H1 (cell line): Measurements from ENCODE around the gene FGF12. TPM values are rescaled to one million over a fixed set of nuclear protein-coding genes. Genes with fewer than 3 reads are reported as not detected.

Source experiments
- CTCF ChIA-PET: fragments of 300-600 bp; sonication (Branson Sonifier 250); formaldehyde crosslinking; loops from one replicate; lab custom pipeline; 2021; ENCODE audit not compliant: partially characterized antibody; lab: Charles Lee
- POLR2A ChIA-PET: fragments of 300-600 bp; sonication (Branson Sonifier 250); formaldehyde crosslinking; loops from one replicate; lab custom pipeline; 2021; ENCODE audit warnings: inconsistent platforms; ENCODE audit not compliant: partially characterized antibody; lab: Charles Lee
- DNase-seq, 2 experiments: peaks; one replicate each; pipeline versions ENCODE4 v3.0.0 to v3.0.0-alpha.2; 2010 to 2022; ENCODE audit warnings: low spot score in 2 of 2, low read depth in 1 of 2, mixed read lengths in 1 of 2
- FAIRE-seq: peaks from 2 replicates; lab custom pipeline; 2011; peaks lifted over from hg19 to GRCh38; lab: Jason Lieb, UNC
- H2AFZ ChIP-seq: 2 replicates; pipeline ENCODE4 v1.8.1; 2012; ENCODE audit warnings: low read length, inconsistent platforms
- H2AK5ac ChIP-seq: 2 replicates; pipeline ENCODE4 v1.6.1; 2013; ENCODE audit warnings: low read depth, low read length
- H2BK120ac ChIP-seq: replicated peaks from 2 replicates; pipeline ENCODE3; 2013; ENCODE audit warnings: low read depth, low read length, inconsistent platforms
- H2BK12ac ChIP-seq: 2 replicates; pipeline ENCODE4 v1.6.1; 2013; ENCODE audit warnings: low read depth, low read length
- H2BK15ac ChIP-seq: 2 replicates; pipeline ENCODE4 v1.6.1; 2013; ENCODE audit warnings: low read length
- H2BK20ac ChIP-seq: 2 replicates; pipeline ENCODE4 v1.6.1; 2013; ENCODE audit warnings: low read length
- H2BK5ac ChIP-seq: 2 replicates; pipeline ENCODE4 v1.6.1; 2013; ENCODE audit warnings: low read depth, low read length
- H3K14ac ChIP-seq: 2 replicates; pipeline ENCODE4 v1.6.1; 2013; ENCODE audit warnings: inconsistent platforms; ENCODE audit not compliant: insufficient read length
- H3K18ac ChIP-seq: 2 replicates; pipeline ENCODE4 v1.6.1; 2013; ENCODE audit warnings: low read length; ENCODE audit errors: extremely low read depth
- H3K23ac ChIP-seq: 2 replicates; pipeline ENCODE4 v1.6.1; 2013; ENCODE audit warnings: inconsistent platforms; ENCODE audit not compliant: insufficient read length
- H3K23me2 ChIP-seq: 2 replicates; pipeline ENCODE4 v1.6.1; 2013; ENCODE audit warnings: low read depth, low read length
- H3K27ac ChIP-seq: 2 replicates; pipeline ENCODE4 v1.6.1; 2011; ENCODE audit warnings: low read depth, low read length, inconsistent platforms
- H3K27me3 ChIP-seq, 4 experiments: replicated peaks in 1 of 4; 1 replicate in 1 of 4; 2 replicates in 3 of 4; pipeline versions ENCODE4 v1.6.1 to v1.8.1; 2011 to 2013; ENCODE audit warnings: low read length in 3 of 4, mild to moderate bottlenecking in 3 of 4, inconsistent platforms in 2 of 4, mixed read lengths in 2 of 4, moderate library complexity in 1 of 4; ENCODE audit not compliant: control insufficient read depth in 3 of 4, insufficient read depth in 3 of 4; ENCODE audit errors: extremely low read depth in 1 of 4
- H3K36me3 ChIP-seq, 4 experiments: 2 replicates each; pipeline versions ENCODE4 v1.6.1 to v1.8.1; 2011 to 2013; ENCODE audit warnings: mild to moderate bottlenecking in 4 of 4, low read length in 3 of 4, moderate library complexity in 2 of 4, control low read depth in 1 of 4, inconsistent platforms in 1 of 4; ENCODE audit not compliant: insufficient read depth in 4 of 4, control insufficient read depth in 2 of 4
- H3K4ac ChIP-seq: replicated peaks from 2 replicates; pipeline ENCODE3; 2013; ENCODE audit warnings: low read length, low read depth, mixed read lengths, inconsistent platforms; ENCODE audit not compliant: insufficient read length
- H3K4me1 ChIP-seq, 4 experiments: replicated peaks in 1 of 4; 1 replicate in 1 of 4; 2 replicates in 3 of 4; pipeline versions ENCODE4 v1.6.1 to v1.8.1; 2011 to 2013; ENCODE audit warnings: low read length in 3 of 4, inconsistent platforms in 2 of 4, mixed read lengths in 1 of 4; ENCODE audit not compliant: insufficient read depth in 4 of 4, control insufficient read depth in 3 of 4
- H3K4me2 ChIP-seq, 2 experiments: 2 replicates each; pipeline versions ENCODE4 v1.6.1 to v1.8.1; 2011 to 2013; ENCODE audit warnings: low read depth in 2 of 2, low read length in 2 of 2, control low read depth in 1 of 2, inconsistent platforms in 1 of 2, mild to moderate bottlenecking in 1 of 2; ENCODE audit not compliant: insufficient read depth in 1 of 2
- H3K4me3 ChIP-seq, 4 experiments: fragments of 200-600, 300-600 bp in 1 of 4; sonication (generic), shearing (Covaris generic), sonication (Bioruptor Twin) in 1 of 4; 2 replicates each; pipeline versions ENCODE4 v1.5.1 to v1.8.1; 2011 to 2016; ENCODE audit warnings: low read length in 4 of 4, low read depth in 3 of 4, control low read depth in 2 of 4, inconsistent platforms in 2 of 4, mild to moderate bottlenecking in 2 of 4, mixed read lengths in 1 of 4, moderate library complexity in 1 of 4; ENCODE audit not compliant: insufficient read depth in 2 of 4; ENCODE audit errors: extremely low read depth in 1 of 4
- H3K56ac ChIP-seq: replicated peaks from 2 replicates; pipeline ENCODE3; 2013; ENCODE audit warnings: low read depth, mild to moderate bottlenecking, mixed read lengths, low read length, inconsistent platforms; ENCODE audit not compliant: insufficient read length
- H3K79me1 ChIP-seq: 2 replicates; pipeline ENCODE4 v1.6.1; 2013; ENCODE audit warnings: low read depth, low read length, control low read depth
- H3K79me2 ChIP-seq, 2 experiments: 2 replicates each; pipeline versions ENCODE4 v1.6.1 to v1.8.1; 2012 to 2013; ENCODE audit warnings: low read length in 2 of 2, mild to moderate bottlenecking in 2 of 2, inconsistent platforms in 1 of 2; ENCODE audit not compliant: insufficient read depth in 2 of 2, control insufficient read depth in 1 of 2
- H3K9ac ChIP-seq, 4 experiments: replicated peaks in 1 of 4; 1 replicate in 1 of 4; 2 replicates in 3 of 4; pipeline versions ENCODE4 v1.6.1 to v1.8.1; 2011 to 2013; ENCODE audit warnings: low read depth in 3 of 4, low read length in 3 of 4, control low read depth in 2 of 4, mild to moderate bottlenecking in 2 of 4, moderate library complexity in 2 of 4, inconsistent platforms in 1 of 4; ENCODE audit errors: extremely low read depth in 1 of 4
- H3K9me3 ChIP-seq, 2 experiments: 2 replicates each; pipeline versions ENCODE4 v1.6.1 to v1.8.1; 2012 to 2013; ENCODE audit warnings: mild to moderate bottlenecking in 2 of 2, moderate library complexity in 2 of 2, control low read depth in 1 of 2, inconsistent platforms in 1 of 2, low read depth in 1 of 2, low read length in 1 of 2, mixed read lengths in 1 of 2; ENCODE audit not compliant: insufficient read depth in 2 of 2
- H4K20me1 ChIP-seq, 2 experiments: replicated peaks in 1 of 2; 2 replicates each; pipeline versions ENCODE3 to v1.8.1; 2011 to 2013; ENCODE audit warnings: inconsistent platforms in 2 of 2, low read length in 2 of 2, mild to moderate bottlenecking in 1 of 2; ENCODE audit not compliant: insufficient read depth in 2 of 2, control insufficient read depth in 1 of 2
- H4K5ac ChIP-seq: 2 replicates; pipeline ENCODE4 v1.6.1; 2013; ENCODE audit warnings: low read length, low read depth, mixed read lengths, inconsistent platforms; ENCODE audit not compliant: insufficient read length
- H4K8ac ChIP-seq: 2 replicates; pipeline ENCODE4 v1.8.0; 2013; ENCODE audit warnings: mild to moderate bottlenecking, moderate library complexity, low read length, inconsistent platforms; ENCODE audit not compliant: insufficient read depth; ENCODE audit errors: extremely low read depth
- H4K91ac ChIP-seq: replicated peaks from 2 replicates; pipeline ENCODE3; 2013; ENCODE audit warnings: low read length, mixed read lengths, inconsistent platforms; ENCODE audit not compliant: insufficient read length
- ASH2L ChIP-seq: fragments of 200-600, 300-600 bp; sonication (generic); IDR thresholded peaks from one replicate; pipeline ENCODE4 v1.7.1; 2017; ENCODE audit warnings: low read length
- MAFK ChIP-seq: IDR thresholded peaks from 2 replicates; pipeline ENCODE4 v1.6.1; 2012; ENCODE audit warnings: low read depth, mild to moderate bottlenecking, improper control_type of control experiment, low read length
- RFX5 ChIP-seq: IDR thresholded peaks from 2 replicates; pipeline ENCODE4 v1.6.1; 2011; ENCODE audit warnings: low read depth, low read length, improper control_type of control experiment, borderline replicate concordance
- TAF7 ChIP-seq: optimal IDR thresholded peaks from 2 replicates; pipeline ENCODE3; 2011; ENCODE audit warnings: low read depth, mild to moderate bottlenecking, inconsistent platforms, low read length, moderate library complexity, borderline replicate concordance
- ZNF274 ChIP-seq: IDR thresholded peaks from 2 replicates; pipeline ENCODE4 v1.7.0; 2012; ENCODE audit warnings: low read length, borderline replicate concordance; ENCODE audit errors: extremely low read depth
- WGBS, 2 experiments: shearing (Covaris generic) in 1 of 2; methylation state at CpG; one replicate each; pipeline versions ENCODE4 v1.1.6 to v1.1.7; 2013 to 2015; ENCODE audit warnings: low lambda C conversion rate in 2 of 2, mixed read lengths in 2 of 2, inconsistent platforms in 1 of 2, low coverage in 1 of 2, missing lambda C conversion rate in 1 of 2; ENCODE audit not compliant: insufficient replicate concordance in 2 of 2, insufficient coverage in 1 of 2, insufficient read length in 1 of 2; ENCODE audit errors: extremely low coverage in 1 of 2, missing lambda C conversion rate in 1 of 2; 5-methylcytosine and 5-hydroxymethylcytosine counted together
- polyA plus RNA-seq, 7 experiments: library from polyadenylated mRNA; depleted of rRNA in 3 of 7; stranded (reverse) in 5 of 7; unstranded in 2 of 7; fragments of >200 nt in 5 of 7; fragments of 200-250 nt in 2 of 7; gene quantifications; 1 replicate in 5 of 7; 2 replicates in 1 of 7; 4 replicates in 1 of 7; pipeline versions ENCODE4 v1.2.1 to v1.2.3, GENCODE V29; 2011 to 2013; ENCODE audit warnings: missing spikeins in 2 of 7, mixed read lengths in 2 of 7
- total RNA-seq: library from RNA; stranded (reverse); fragmentation: NEBNext Ultra II Directional; extraction: Animal tissue kit (Norgen Biotek cat#: 25700); gene quantifications from 2 replicates; pipeline ENCODE4 v1.2.1, GENCODE V29; 2021

Gene FGF12
- total and polyA plus RNA-seq, 2 of the 8 experiments (the other 6 are each of a cell fraction or from before 2014, with no cell fraction given), result 4.1 to 16.6 TPM

DNA sequence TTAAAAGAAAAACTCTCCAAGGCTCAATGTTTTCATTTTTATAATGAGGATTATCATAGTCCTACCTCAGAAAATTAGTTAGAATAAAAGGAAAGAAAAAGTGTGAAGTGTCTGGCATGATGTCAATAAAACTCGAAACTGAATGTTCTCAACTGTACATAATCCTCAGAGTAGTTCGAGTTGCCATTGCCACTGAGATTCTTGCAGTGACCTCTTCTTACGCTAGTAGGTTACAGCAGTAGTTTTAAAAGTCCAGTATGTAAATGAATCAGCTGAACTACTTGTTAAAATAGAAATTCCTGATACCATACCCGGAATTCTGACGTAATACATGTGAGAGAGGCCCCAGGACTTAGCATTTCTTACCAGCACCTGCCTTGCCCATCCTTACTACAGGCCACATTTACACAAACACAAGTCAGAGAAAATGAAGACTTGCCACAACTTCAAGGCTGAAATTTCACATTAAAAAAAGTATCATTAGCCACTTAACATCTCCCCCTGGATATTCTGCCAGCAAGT is 502.6 kb downstream of the FGF12 start:
- Histone ChIP-seq H4K91ac (no peak overlapping the region), H2AFZ (no peak overlapping the region), H3K4me2 (no peak overlapping the region), H4K5ac (no peak overlapping the region), H3K56ac (no peak overlapping the region), H3K14ac (no peak overlapping the region), H3K18ac (no peak overlapping the region), H3K27ac (no peak overlapping the region), H2BK120ac (no peak overlapping the region), H3K9ac (no peak overlapping the region), H2BK15ac (no peak overlapping the region), H3K27me3 (no peaks in the 10 kb centered on the region), H3K4ac (no peak overlapping the region), H2BK12ac (no peak overlapping the region), H3K79me1 (no peaks in the 10 kb centered on the region), H2BK5ac (no peak overlapping the region), H3K79me2 (no peaks in the 10 kb centered on the region), H3K23ac (no peak overlapping the region), H3K4me3 (no peak overlapping the region), H3K36me3 (no peaks in the 10 kb centered on the region), H2AK5ac (no peak overlapping the region), H4K20me1 (no peaks in the 10 kb centered on the region), H3K4me1 (no peaks in the 10 kb centered on the region), H3K9me3 (no peaks in the 10 kb centered on the region), H3K23me2 (no peaks in the 10 kb centered on the region), H2BK20ac (no peak overlapping the region), H4K8ac (no peak overlapping the region)
- FAIRE-seq (no peak), DNase-seq (no peak)
- TF ChIP-seq TAF7, result no peak
- no peak for TF ChIP-seq RFX5
- no peak for TF ChIP-seq ASH2L
- no peak for TF ChIP-seq MAFK
- no peak for TF ChIP-seq ZNF274
- WGBS, 2 experiments, result 83% methylated on average over 5 of the region's 5 CpGs; no CpG with 5 or more reads in 1 of the 2 experiments
- POLR2A ChIA-PET, result no interaction called here
- CTCF ChIA-PET, result no interaction called here
